Neural progenitor cell (in vitro differentiated cells): ENCODE results near the gene DYNLT2. TPM values are rescaled to one million over a fixed set of nuclear protein-coding genes. Genes with fewer than 3 reads are reported as not detected.

ENCODE experiments used
- DNase-seq: peaks from one replicate; pipeline ENCODE4 v3.0.0-alpha.2; 2016; ENCODE audit warnings: low spot score
- H2AFZ ChIP-seq: fragments of 200-600 bp; sonication (generic); replicated peaks from 2 replicates; pipeline ENCODE4 v1.6.1; 2016; ENCODE audit warnings: antibody characterized with exemption
- H3F3A ChIP-seq: fragments of 200-600 bp; sonication (generic); 2 replicates; pipeline ENCODE4 v1.6.1; 2016; ENCODE audit warnings: antibody characterized with exemption, low read depth
- H3K27ac ChIP-seq: fragments of 200-600 bp; sonication (generic); 2 replicates; pipeline ENCODE4 v1.5.1; 2016; ENCODE audit warnings: mild to moderate bottlenecking
- H3K27me3 ChIP-seq: fragments of 200-600 bp; sonication (generic); 2 replicates; pipeline ENCODE4 v1.6.1; 2016; ENCODE audit warnings: mild to moderate bottlenecking, moderate library complexity
- H3K36me3 ChIP-seq: fragments of 200-600 bp; sonication (generic); 2 replicates; pipeline ENCODE4 v1.5.1; 2016
- H3K4me1 ChIP-seq: fragments of 200-600 bp; sonication (generic); 2 replicates; pipeline ENCODE4 v1.6.1; 2016; ENCODE audit warnings: mixed run types
- H3K4me2 ChIP-seq: fragments of 200-600 bp; sonication (generic); 2 replicates; pipeline ENCODE4 v1.6.1; 2016
- H3K4me3 ChIP-seq: fragments of 200-600 bp; sonication (generic); 2 replicates; pipeline ENCODE4 v1.5.1; 2016
- H3K79me2 ChIP-seq: fragments of 200-600 bp; sonication (generic); 2 replicates; pipeline ENCODE4 v1.6.1; 2016; ENCODE audit warnings: low read depth
- H3K9ac ChIP-seq: fragments of 200-600 bp; sonication (generic); 2 replicates; pipeline ENCODE4 v1.6.1; 2016
- H3K9me3 ChIP-seq: fragments of 200-600 bp; sonication (generic); 2 replicates; pipeline ENCODE4 v1.5.1; 2016; ENCODE audit warnings: low read depth
- H4K20me1 ChIP-seq: fragments of 200-600 bp; sonication (generic); 2 replicates; pipeline ENCODE4 v1.6.1; 2016; ENCODE audit warnings: low read depth
- H3K27ac Mint-ChIP-seq: 3 replicates; pipeline ENCODE4 v1.8.0; 2021; ENCODE audit warnings: mixed read lengths
- H3K27me3 Mint-ChIP-seq: 2 replicates; pipeline ENCODE4 v1.8.0; 2022; ENCODE audit warnings: low read depth, mild to moderate bottlenecking, inconsistent platforms, moderate library complexity, mixed read lengths; ENCODE audit not compliant: insufficient read depth
- H3K36me3 Mint-ChIP-seq: 3 replicates; pipeline ENCODE4 v1.8.0; 2021; ENCODE audit warnings: mixed read lengths
- H3K4me1 Mint-ChIP-seq: 3 replicates; pipeline ENCODE4 v1.8.0; 2021; ENCODE audit warnings: mixed read lengths
- H3K4me3 Mint-ChIP-seq: 3 replicates; pipeline ENCODE4 v1.8.0; 2021; ENCODE audit warnings: mild to moderate bottlenecking, moderate library complexity, mixed read lengths
- H3K9me3 Mint-ChIP-seq: 3 replicates; pipeline ENCODE4 v1.8.0; 2020; ENCODE audit warnings: mixed read lengths
- CTCF ChIP-seq: fragments of 200-600 bp; sonication (generic); IDR thresholded peaks from 2 replicates; pipeline ENCODE4 v1.5.1; 2017; ENCODE audit warnings: antibody characterized with exemption, mild to moderate bottlenecking
- EZH2 ChIP-seq: fragments of 200-600 bp; sonication (generic); IDR thresholded peaks from 2 replicates; pipeline ENCODE4 v1.6.1; 2017; ENCODE audit warnings: antibody characterized with exemption, mild to moderate bottlenecking, moderate library complexity
- EZH2phosphoT487 ChIP-seq: fragments of 200-600 bp; sonication (generic); IDR thresholded peaks from 2 replicates; pipeline ENCODE4 v1.6.1; 2017; ENCODE audit warnings: antibody characterized with exemption
- total RNA-seq: library from RNA; depleted of rRNA; stranded (reverse); fragments of >200 nt; gene quantifications from 2 replicates; pipeline ENCODE4 v1.2.3, GENCODE V29; 2015; ENCODE audit warnings: low replicate concordance

DYNLT2 gene
- total RNA-seq, 1 donor from 2014 or later = 4.7 TPM

GRCh38 chr6:169785566-169785965 is 34.2 kb upstream of the DYNLT2 start:
- no peaks in the 10 kb centered on the region for H3K9me3 Mint-ChIP-seq
- DNase-seq = no peak
- Histone ChIP-seq H3K27me3 (peaks cover 10% of the 10 kb centered on the region), H3K79me2 (no peaks in the 10 kb centered on the region), H3K4me1 (no peaks in the 10 kb centered on the region), H3F3A (peaks cover 4% of the 10 kb centered on the region), H3K4me3 (no peak overlapping the region), H3K9ac (no peak overlapping the region), H4K20me1 (no peaks in the 10 kb centered on the region), H2AFZ (no peak overlapping the region), H3K4me2 (no peak overlapping the region), H3K36me3 (no peaks in the 10 kb centered on the region), H3K9me3 (no peaks in the 10 kb centered on the region), H3K27ac (no peak overlapping the region)
- TF ChIP-seq EZH2phosphoT487 = no peak
- no peak for TF ChIP-seq CTCF
- no peak for TF ChIP-seq EZH2
- H3K4me3 Mint-ChIP-seq = no peak overlapping the region
- H3K36me3 Mint-ChIP-seq = peaks cover 22% of the 10 kb centered on the region
- H3K27me3 Mint-ChIP-seq = no peaks in the 10 kb centered on the region
- H3K27ac Mint-ChIP-seq = no peak overlapping the region
- peaks cover 17% of the 10 kb centered on the region for H3K4me1 Mint-ChIP-seq

DNA sequence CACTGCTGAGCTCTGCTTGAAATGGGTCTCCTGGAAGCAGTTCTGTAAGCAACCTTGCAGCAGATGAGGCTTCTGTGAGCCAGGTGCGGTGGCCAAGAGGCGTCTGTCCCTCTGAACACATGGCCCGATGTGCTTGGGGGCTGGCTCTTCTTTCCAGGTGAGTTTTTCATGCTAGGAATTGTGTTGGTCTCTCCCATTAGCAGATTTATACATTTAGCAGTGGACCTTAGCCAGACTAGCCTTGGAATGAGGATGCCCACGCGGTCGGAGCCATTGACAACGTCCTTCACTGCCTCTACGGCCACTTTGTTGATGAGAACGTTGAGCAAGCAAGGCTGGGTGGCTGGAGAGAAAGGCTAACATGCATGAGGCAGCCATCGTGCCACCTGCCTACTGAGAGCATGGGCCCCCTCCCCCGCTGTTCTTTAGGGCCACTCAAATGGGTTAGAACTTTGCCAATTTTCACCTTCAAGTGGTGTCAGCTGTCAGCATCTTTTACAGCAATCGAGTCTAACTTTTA is 33.5 kb upstream of the DYNLT2 start:
- DNase-seq = no peak
- H3K36me3 Mint-ChIP-seq = peaks cover 25% of the 10 kb centered on the region
- Histone ChIP-seq H3K79me2 (no peaks in the 10 kb centered on the region), H3K9me3 (no peaks in the 10 kb centered on the region), H2AFZ (no peak overlapping the region), H3K27ac (no peak overlapping the region), H3K4me3 (no peak overlapping the region), H3K9ac (no peak overlapping the region), H3K4me1 (no peaks in the 10 kb centered on the region), H4K20me1 (no peaks in the 10 kb centered on the region), H3K36me3 (no peaks in the 10 kb centered on the region), H3K27me3 (peaks cover 10% of the 10 kb centered on the region), H3K4me2 (no peak overlapping the region), H3F3A (no peaks in the 10 kb centered on the region)
- H3K27me3 Mint-ChIP-seq = no peaks in the 10 kb centered on the region
- H3K27ac Mint-ChIP-seq = no peak overlapping the region
- no peak overlapping the region for H3K4me3 Mint-ChIP-seq
- H3K9me3 Mint-ChIP-seq = no peaks in the 10 kb centered on the region
- no peak for TF ChIP-seq EZH2
- TF ChIP-seq CTCF = no peak
- no peak for TF ChIP-seq EZH2phosphoT487
- peaks cover 10% of the 10 kb centered on the region for H3K4me1 Mint-ChIP-seq

DNA sequence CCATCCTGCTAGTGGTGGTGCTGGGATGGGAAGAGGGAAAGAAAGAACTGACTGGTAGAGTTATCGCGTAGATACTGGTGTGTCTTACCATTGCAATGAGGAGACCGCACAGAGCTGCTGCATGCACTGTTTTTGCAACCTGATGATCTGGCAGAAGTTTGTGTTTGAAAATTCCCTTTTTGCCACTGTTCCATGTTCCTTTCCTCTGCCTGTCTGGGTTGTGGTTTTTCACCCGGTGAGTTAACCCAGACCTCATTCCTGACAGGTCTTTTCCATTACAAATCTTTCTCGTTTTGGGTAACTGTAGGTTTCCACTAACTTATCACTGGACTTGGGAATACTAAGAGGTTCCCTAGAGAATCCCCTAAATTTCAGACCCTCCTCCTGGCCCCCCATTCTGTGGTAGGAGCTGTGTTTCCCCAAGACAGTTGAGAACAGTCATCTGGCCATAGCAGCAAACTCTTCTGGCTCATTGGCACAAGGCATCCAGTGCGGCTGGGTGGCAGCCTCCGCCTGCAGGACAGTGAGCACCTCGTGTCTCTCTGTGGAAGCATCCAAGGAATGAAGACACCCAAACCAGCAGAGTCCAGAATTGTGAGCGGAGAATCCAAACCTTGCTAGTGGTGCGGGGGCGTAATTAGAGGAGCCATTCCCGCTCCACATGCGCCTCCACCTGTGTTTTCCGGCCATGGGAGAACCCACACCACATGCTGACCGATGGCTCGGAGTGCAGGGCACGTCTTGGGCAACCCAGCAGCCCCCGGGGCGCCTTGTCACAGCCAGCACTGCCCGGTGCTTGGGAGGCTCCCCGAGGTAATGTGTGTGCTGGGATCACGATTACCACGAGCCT is 32.8 kb upstream of the DYNLT2 start:
- Histone ChIP-seq H3K4me1 (no peaks in the 10 kb centered on the region), H4K20me1 (no peaks in the 10 kb centered on the region), H3K27me3 (peaks cover 5% of the 10 kb centered on the region), H3K4me2 (no peak overlapping the region), H3K9me3 (no peaks in the 10 kb centered on the region), H3K27ac (no peak overlapping the region), H3K79me2 (no peaks in the 10 kb centered on the region), H3K9ac (no peak overlapping the region), H3F3A (no peaks in the 10 kb centered on the region), H2AFZ (no peak overlapping the region), H3K36me3 (no peaks in the 10 kb centered on the region), H3K4me3 (no peak overlapping the region)
- DNase-seq = no peak
- Mint-ChIP-seq H3K27me3 (no peaks in the 10 kb centered on the region), H3K27ac (no peak overlapping the region), H3K4me1 (peaks cover 4% of the 10 kb centered on the region), H3K36me3 (peaks cover 25% of the 10 kb centered on the region), H3K4me3 (no peak overlapping the region), H3K9me3 (no peaks in the 10 kb centered on the region)
- TF ChIP-seq CTCF (no peak), EZH2 (no peak), EZH2phosphoT487 (no peak)
